Upper lobe of right lung (tissue), 1 donor: ENCODE measurements around the gene HYOU1. TPM values are rescaled to one million over a fixed set of nuclear protein-coding genes. Genes with fewer than 3 reads are reported as not detected.
A peak's percentile ranks its signal among the peaks of the same experiment; 100 is the strongest.

ENCODE experiments used
- ATAC-seq: fragments of 200-7000 bp; cut with Tn5 transposase; one replicate; pipeline ENCODE4 v1.9.1; 2020; ENCODE audit warnings: mild to moderate bottlenecking, moderate library complexity
- DNase-seq: peaks from one replicate; pipeline ENCODE4 v3.0.0-alpha.2; 2020
- H3K27ac ChIP-seq: fragments of 200-600 bp; one replicate; pipeline ENCODE4 v1.8.0; 2022
- H3K27me3 ChIP-seq: fragments of 200-600 bp; one replicate; pipeline ENCODE4 v1.8.0; 2022; ENCODE audit warnings: mild to moderate bottlenecking
- H3K36me3 ChIP-seq: fragments of 200-600 bp; one replicate; pipeline ENCODE4 v1.8.0; 2022
- H3K4me1 ChIP-seq: fragments of 200-600 bp; one replicate; pipeline ENCODE4 v1.8.0; 2022
- H3K4me3 ChIP-seq: fragments of 200-600 bp; one replicate; pipeline ENCODE4 v1.8.0; 2022; ENCODE audit warnings: mild to moderate bottlenecking
- H3K9me3 ChIP-seq: fragments of 200-600 bp; one replicate; pipeline ENCODE4 v1.8.0; 2022
- CTCF ChIP-seq: fragments of 200-600 bp; IDR thresholded peaks from one replicate; pipeline ENCODE4 v1.8.0; 2022; ENCODE audit warnings: antibody characterized with exemption
- intact Hi-C: fragments of 100-400 bp; cut with DNase I; formaldehyde crosslinking; loops from one replicate; pipeline ENCODE4 v1.11.0; 2022
- total RNA-seq: library from RNA; stranded (reverse); fragmentation: NEBNext Ultra II Directional; extraction: Animal tissue kit (Norgen Biotek cat#: 25700); gene quantifications from one replicate; pipeline ENCODE4 v1.2.1, GENCODE V29; 2021
- donor health status: DM: no; HTN: yes; CAD: no; lungs with severe emphysema.

HYOU1 gene
- total RNA-seq, 1 donor from 2014 or later: 142 TPM

- intact Hi-C loops: no loop called here
- ATAC-seq (no peak), DNase-seq (no peak)
- H3K27me3 ChIP-seq: no peaks in the 10 kb centered on the region
- no peaks in the 10 kb centered on the region for H3K9me3 ChIP-seq
- peaks cover 14% of the 10 kb centered on the region for H3K4me1 ChIP-seq
- H3K4me3 ChIP-seq: no peak overlapping the region
- no peak for TF ChIP-seq CTCF
- peaks cover 7% of the 10 kb centered on the region for H3K36me3 ChIP-seq
- no peak overlapping the region for H3K27ac ChIP-seq
Measured at GRCh38 chr11:119087747-119088241, 30.8 kb upstream of the HYOU1 start.

DNA sequence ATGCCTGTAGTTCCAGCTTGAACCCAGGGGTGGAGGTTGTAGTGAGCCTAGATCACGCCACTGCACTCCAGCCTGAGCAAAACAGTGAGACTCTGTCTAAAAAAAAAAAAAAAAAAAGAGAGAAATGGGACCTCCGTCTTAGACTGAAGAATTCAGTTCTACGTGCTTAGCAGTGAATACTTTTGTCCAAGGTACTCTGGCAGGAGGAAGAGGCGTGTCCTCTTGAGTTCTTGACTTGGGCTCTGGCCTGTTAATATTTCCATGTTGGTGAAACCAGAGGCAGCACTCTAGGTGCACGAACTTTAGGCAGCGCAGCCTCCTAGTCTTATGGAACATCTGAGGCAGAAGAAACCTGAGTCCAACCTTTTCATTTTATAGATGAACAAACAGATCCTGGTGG is 30.1 kb upstream of the HYOU1 start:
- Histone ChIP-seq H3K27me3 (no peaks in the 10 kb centered on the region), H3K36me3 (peaks cover 12% of the 10 kb centered on the region), H3K27ac (no peak overlapping the region), H3K9me3 (no peaks in the 10 kb centered on the region), H3K4me1 (peaks cover 14% of the 10 kb centered on the region), H3K4me3 (no peak overlapping the region)
- no peak for ATAC-seq
- TF ChIP-seq CTCF: no peak
- intact Hi-C loops: no loop called here
- no peak for DNase-seq

GRCh38 chr11:119085437-119085847 is 28.4 kb upstream of the HYOU1 start:
- DNase-seq: no peak
- Histone ChIP-seq H3K9me3 (no peaks in the 10 kb centered on the region), H3K27ac (peak overlapping the region; percentile 92), H3K4me1 (peaks cover 14% of the 10 kb centered on the region), H3K27me3 (no peaks in the 10 kb centered on the region), H3K4me3 (peak overlapping the region; percentile 91), H3K36me3 (peaks cover 27% of the 10 kb centered on the region)
- TF ChIP-seq CTCF: no peak
- intact Hi-C loops: no loop called here
- no peak for ATAC-seq

GRCh38 chr11:119084663-119085436 is 27.8 kb upstream of the HYOU1 start, which contains the start of gene HMBS:
HMBS (plus strand) TSS chr11:119084881; CDS start chr11:119085034, 153 bp downstream.
- H3K4me1 ChIP-seq: peaks cover 14% of the 10 kb centered on the region
- H3K36me3 ChIP-seq: peaks cover 33% of the 10 kb centered on the region
- no peaks in the 10 kb centered on the region for H3K27me3 ChIP-seq
- no peaks in the 10 kb centered on the region for H3K9me3 ChIP-seq
- H3K4me3 ChIP-seq: peak within 1 kb of the TSS; percentile 91
- no peak for TF ChIP-seq CTCF
- intact Hi-C loops: no loop called here
- DNase-seq (peak; percentile 97), ATAC-seq (peak; percentile 98)
- H3K27ac ChIP-seq: peak within 1 kb of the TSS; percentile 92

DNA sequence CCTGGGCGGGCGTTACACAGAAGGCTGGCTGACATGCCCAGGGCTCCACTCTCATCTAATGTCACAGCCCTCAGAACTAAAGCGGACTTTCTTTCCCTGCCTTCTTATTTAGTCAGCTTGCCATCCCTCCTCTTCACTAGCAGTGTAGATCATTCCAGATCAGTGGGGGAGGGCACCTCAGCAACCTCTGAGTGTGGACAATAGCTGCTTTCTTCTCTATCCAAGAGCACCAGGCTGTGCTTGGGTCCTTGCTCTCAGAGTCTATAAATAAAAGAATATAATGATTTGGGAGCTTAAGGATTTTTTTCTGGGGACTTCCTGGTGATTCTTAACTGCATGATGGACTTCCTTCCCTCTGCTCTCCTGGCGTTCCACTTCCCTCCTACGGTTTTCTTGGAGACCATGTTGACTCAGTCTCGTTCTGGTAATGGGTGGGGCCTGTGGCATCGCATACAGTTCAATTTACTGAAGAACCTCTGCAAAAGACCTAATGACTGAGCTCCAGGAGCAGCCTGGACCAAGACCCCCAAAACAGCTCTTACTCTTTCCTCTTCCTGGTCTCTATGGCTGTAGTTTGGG is 24.8 kb upstream of the HYOU1 start:
- no peaks in the 10 kb centered on the region for H3K9me3 ChIP-seq
- no peaks in the 10 kb centered on the region for H3K27me3 ChIP-seq
- no peak overlapping the region for H3K4me3 ChIP-seq
- no peak for TF ChIP-seq CTCF
- no peak for ATAC-seq
- intact Hi-C loops: no loop called here
- DNase-seq: no peak
- H3K4me1 ChIP-seq: peaks cover 14% of the 10 kb centered on the region
- no peak overlapping the region for H3K27ac ChIP-seq
- H3K36me3 ChIP-seq: peaks cover 64% of the 10 kb centered on the region
